ENCODE results near the gene SYT17.

GRCh38 chr16:19210968-19211367, 42.9 kb downstream of the SYT17 start:
- TF ChIP-seq CTCF (IDR thresholded peaks at IDR 0.05) (no peak), POLR2A (IDR thresholded peaks at IDR 0.05; ENCODE audit: low read length) (no peak), GATA3 (IDR thresholded peaks at IDR 0.05; ENCODE audit: borderline replicate concordance) (no peak), PHF8 (IDR thresholded peaks at IDR 0.05; ENCODE audit: borderline replicate concordance, low read depth) (no peak), RAD21 (conservative IDR thresholded peaks at IDR 0.05 in 1 of 2, IDR thresholded peaks at IDR 0.05 in 1 of 2) (no peak), EP300 (IDR thresholded peaks at IDR 0.05) (no peak), BHLHE40 (IDR thresholded peaks at IDR 0.05; ENCODE audit: low read depth, low read length) (no peak), MAFK (IDR thresholded peaks at IDR 0.05; ENCODE audit: partially characterized antibody) (no peak), SMC3 (IDR thresholded peaks at IDR 0.05) (no peak)

Data from A549 (cell line).